Measurements from ENCODE around the gene ALKBH6.

Gene ALKBH6

DNA sequence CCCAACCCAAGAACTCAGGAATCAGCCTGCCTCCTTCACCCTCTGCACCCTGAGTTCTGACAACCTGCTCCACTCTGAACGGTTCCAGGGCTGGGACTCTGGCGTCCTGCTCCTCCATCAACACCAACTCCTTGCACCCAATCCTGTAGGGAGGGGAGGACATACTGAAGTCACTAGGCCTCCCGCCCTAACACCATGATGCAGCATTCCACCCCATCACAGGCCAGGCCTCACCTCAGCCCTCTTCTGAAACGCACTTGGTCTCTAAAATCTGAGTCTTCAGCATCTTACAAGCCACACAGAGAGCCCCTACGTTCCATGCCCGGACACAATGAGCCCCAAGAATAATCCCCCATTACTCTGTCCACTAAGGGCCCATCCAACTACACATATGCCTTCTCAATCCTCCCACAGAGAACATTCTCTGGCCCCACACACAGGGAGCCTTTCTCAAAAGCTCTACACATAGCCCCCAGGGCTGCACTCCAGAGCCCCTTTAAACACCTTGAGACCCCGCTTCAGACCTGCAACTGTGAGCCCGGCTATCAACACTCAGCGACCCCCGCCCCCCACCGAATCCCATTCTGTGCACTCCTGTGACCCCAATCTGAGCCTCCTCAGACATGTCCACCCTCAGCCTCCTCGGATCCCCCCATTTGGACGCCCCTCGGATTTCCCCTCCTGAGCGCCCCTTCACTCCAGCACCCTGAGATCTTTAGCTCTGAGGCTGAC, 567 bp downstream of the ALKBH6 start:
- no peak for TF ChIP-seq ZNF274 (IDR thresholded peaks at IDR 0.05; ENCODE audit: low read depth, low read length)
- H3K4me3 ChIP-seq (ENCODE audit: low read length): peak overlapping the region; percentile 96

DNA sequence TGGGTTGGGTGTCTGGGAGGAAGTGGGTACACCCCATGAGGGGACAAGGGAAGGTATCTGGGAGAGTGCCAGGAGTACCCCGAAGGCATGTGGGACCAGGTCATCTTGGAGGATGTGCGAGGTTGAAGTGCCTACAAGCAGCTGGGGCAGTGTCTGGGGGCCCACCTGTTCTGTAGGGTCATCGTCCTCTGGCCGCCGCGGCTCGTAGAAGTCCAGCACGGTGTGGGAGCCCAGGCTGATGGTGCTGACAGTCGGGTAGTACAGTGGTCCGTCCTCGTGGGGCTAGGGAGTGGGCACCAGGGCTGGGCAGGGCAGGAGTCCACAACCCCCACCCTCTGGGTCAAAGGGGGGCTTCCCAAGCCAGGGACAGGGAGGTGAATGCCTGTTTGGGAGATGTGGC, 3.6 kb downstream of the ALKBH6 start:
- TF ChIP-seq ZNF274 (IDR thresholded peaks at IDR 0.05; ENCODE audit: low read depth, low read length): no peak

DNA sequence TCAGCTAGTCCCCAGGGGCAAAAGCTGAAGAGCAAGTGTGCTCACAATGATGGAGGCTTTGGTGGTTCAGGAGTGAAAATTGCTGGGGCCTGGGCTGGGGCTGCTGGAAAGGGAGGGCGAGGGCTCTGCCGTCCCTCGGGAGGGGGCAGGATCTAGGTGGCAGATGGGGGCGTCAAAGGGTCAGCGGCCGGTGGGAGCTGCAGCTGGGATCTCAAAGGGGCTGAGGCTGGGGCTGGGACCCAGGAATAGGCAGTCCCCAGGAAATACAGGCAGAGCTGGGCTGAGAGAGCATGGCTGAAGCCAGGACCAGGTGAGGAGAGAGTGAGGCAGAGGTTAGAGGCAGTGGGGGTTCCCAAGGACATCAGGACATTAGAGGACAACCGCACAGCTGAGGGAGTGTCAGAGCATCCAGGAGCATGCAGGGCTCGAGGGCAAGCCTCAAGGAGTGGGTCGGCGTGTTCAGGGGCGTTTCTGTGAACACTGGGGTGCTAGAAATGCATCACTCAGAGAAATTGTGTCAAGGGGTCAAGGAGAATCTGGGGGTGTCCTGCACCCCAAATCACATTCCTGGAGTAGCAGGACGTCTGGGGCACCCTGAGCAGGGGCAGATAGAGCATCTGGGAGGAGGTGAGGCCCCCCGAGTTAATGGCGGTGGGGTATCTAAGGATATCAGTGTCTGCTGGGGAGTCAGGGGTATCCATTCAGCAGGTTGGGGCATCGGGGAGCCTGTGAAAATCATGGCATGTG, 4.2 kb downstream of the ALKBH6 start:
- no peak overlapping the region for H3K4me3 ChIP-seq (ENCODE audit: low read length)

More for the DNA sequence above, 3.6 kb downstream of the ALKBH6 start:
- no peak overlapping the region for H3K4me3 ChIP-seq (ENCODE audit: low read length)

DNA sequence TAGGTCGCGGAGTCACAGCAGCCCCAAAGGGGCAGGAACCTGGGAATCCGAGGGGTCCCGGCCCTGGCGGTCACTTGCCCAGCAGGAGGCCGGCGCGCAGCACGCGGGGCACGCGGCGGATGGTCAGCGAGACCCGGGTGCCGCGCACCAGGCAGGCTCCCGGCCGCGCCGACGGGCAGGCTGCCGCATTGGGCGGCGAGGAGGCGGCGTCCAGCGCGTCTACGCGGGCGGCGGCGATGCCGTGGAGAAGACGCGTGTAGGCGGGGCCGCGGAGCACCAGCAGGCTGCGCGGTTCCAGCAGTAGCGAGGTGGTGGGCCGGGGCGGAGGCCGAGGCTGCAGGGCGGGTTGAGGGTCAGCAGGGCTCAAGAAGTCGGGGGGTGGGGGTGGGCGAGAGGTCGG, 4.8 kb downstream of the ALKBH6 start:
- no peak overlapping the region; the same call in 1 of the 2 replicates for H3K4me3 ChIP-seq (ENCODE audit: low read length)
- no peak for TF ChIP-seq ZNF274 (IDR thresholded peaks at IDR 0.05; ENCODE audit: low read depth, low read length)

More for the DNA sequence above, 4.2 kb downstream of the ALKBH6 start:
- no peak for TF ChIP-seq ZNF274 (IDR thresholded peaks at IDR 0.05; ENCODE audit: low read depth, low read length)

DNA sequence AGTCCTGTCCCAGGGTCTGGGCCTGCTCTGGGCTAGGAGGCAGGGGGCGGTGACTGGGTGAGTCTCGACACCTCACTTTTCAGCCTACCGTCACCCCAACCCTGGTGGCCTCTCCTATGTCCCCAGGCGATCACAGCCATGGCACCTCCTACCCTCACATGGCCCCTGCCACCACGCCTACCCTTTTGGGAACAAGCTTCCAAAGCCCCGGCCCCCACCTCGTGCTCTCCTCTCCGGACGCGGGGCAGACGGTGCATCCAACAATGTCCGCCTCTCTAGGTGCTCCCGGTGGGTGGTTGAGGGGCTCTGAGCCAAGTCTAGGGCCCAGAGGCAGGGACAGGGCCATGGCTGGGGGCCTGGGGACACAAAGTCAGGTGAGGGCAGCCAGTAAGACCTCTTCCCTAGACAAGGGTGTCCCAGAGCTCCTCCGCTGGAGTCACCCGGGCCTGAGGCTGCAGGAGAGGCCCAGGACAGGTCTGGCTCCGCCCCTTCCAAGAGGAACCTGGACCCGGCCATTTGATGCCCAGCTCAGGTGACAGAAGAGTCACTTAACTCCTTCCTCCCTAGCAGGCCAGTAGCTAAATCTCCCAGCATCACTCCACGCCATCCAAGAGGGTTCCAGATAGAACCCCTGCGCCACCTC, 5.6 kb downstream of the ALKBH6 start, which contains the start of gene SYNE4:
Gene SYNE4 (minus strand): TSS at position 478 of the 643 bp plus-strand sequence. CDS start 132 bp downstream, at position 346.
- no peak for TF ChIP-seq ZNF274 (IDR thresholded peaks at IDR 0.05; ENCODE audit: low read depth, low read length)
- H3K4me3 ChIP-seq (ENCODE audit: low read length): no peak within 1 kb of the TSS; the same call in 1 of the 2 replicates

DNA sequence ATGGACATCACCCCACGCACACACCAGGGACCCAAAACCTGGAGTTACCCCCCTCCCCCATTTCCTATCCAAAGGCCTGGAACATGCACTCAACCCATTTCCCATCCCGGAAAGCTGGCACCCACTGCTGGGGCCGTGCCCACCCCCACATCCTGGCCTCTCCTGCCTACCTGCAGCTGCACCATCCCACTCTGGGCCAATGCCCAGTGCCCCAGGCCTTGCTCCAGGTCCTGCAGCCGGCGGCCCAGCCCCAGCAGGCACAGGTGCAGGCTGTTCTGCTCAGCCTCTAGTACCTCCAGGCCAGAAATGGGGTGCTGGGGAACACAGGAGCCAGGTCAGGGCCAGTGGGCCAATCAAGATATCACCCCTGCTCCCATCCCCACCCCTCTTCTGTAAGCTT, 7.1 kb downstream of the ALKBH6 start:
- TF ChIP-seq ZNF274 (IDR thresholded peaks at IDR 0.05; ENCODE audit: low read depth, low read length): no peak
- no peak overlapping the region for H3K4me3 ChIP-seq (ENCODE audit: low read length)

DNA sequence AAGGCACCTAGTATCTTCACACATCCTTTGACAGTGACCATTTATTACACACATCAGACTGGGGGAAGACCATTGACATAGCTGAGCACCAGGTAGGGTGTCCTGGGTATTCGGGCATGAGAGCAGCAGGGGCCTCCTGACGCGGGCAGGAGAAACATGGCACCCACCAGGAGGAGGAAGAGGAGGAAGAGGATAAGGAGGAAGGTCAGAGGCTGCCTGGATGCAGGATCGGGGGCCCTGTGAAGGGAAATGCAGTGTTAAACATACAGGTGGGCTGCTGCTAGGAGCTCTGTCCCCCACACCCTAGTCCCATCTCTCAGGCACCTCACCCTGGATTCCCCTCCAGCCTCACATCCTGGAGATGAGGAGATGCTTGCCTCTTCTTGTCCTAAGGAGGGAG, 10.7 kb downstream of the ALKBH6 start:
- no peak for TF ChIP-seq ZNF274 (IDR thresholded peaks at IDR 0.05; ENCODE audit: low read depth, low read length)

DNA sequence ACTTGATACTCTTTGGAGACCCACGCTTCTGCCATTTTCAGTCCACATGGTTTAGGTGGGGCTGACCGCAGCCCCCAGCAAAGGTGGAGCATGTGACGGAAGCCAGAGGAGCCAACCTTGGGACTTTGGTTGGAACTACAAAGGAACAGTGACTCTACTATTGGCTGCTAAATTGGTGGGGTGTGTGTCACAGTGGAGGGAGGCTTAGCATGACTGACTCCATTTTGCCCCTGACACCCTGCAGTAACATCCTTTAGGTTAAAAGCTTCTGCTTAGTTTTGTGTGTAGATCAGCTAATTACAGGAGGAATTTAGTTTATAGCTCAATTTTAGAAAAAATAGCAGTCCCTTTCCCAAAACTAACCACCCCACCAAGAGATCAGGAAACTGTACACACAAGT, 12.4 kb downstream of the ALKBH6 start:
- no peak for TF ChIP-seq ZNF274 (IDR thresholded peaks at IDR 0.05; ENCODE audit: low read depth, low read length)
- H3K4me3 ChIP-seq (ENCODE audit: low read length): no peak overlapping the region

More for the DNA sequence above, 10.7 kb downstream of the ALKBH6 start:
- H3K4me3 ChIP-seq (ENCODE audit: low read length): no peak overlapping the region

DNA sequence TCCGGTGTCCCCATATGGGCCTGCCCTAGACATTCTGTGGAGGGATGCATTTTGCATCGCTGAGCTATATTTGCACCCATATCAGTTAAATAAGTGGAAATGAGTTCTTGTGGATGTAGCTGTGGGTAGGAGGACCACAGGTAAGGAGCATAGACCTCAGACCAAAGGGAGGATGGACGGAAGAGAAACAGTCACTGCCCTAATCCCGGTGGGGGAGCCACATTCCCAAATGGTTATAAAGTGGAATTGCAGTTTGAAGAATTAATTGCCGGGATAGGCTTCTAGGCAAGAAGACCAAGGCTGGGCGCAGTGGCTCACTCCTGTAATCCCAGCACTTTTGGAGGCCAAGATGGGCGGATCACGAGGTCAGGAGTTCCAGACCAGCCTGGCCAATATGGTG, 17.2 kb downstream of the ALKBH6 start:
- H3K4me3 ChIP-seq (ENCODE audit: low read length): no peak overlapping the region; the same call in 1 of the 2 replicates

DNA sequence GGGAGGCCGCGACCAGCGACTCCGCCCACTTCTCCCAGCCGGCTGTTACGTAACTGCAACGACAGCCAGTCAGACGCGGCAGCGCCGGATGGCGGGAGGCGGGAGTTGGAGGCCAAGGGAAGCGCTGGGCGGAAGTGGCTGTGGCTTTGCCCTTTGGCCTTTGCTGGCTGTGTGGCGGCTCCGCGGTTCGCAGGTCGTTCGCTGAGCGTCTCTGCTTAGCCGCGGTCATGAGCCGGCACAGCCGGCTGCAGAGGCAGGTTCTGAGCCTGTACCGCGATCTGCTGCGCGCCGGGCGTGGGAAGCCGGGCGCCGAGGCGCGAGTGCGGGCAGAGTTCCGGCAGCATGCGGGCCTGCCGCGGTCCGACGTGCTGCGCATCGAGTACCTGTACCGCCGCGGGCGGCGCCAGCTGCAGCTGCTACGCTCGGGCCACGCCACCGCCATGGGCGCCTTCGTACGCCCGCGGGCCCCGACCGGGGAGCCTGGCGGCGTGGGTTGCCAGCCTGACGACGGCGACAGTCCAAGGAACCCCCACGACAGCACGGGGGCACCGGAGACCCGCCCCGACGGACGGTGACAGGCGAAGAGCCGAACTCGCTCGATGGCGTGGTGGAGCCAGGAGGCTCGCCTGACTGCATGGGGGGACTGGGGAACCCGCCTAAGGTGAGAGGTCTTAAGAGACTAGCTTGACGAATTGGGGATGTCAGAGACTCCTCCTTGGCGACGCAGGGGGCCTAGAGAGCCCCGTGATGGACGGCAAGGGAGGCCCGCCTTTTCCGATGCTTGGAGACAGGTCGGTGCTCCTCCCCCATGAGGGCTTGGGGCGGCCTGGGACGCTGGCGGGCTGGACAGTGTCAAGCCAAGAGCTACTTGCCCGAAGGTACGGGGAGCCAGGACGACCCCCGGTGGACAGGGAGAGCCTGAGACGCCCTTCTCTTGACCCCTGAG, 18.7 kb downstream of the ALKBH6 start, which contains the start of gene SDHAF1:
Gene SDHAF1 (plus strand): TSS at position 141 of the 946 bp plus-strand sequence. CDS start 87 bp downstream, at position 228.
- peak within 1 kb of the TSS; percentile 90 for H3K4me3 ChIP-seq (ENCODE audit: low read length)
- TF ChIP-seq ZNF274 (IDR thresholded peaks at IDR 0.05; ENCODE audit: low read depth, low read length): no peak

More for the DNA sequence above, 17.2 kb downstream of the ALKBH6 start:
- no peak for TF ChIP-seq ZNF274 (IDR thresholded peaks at IDR 0.05; ENCODE audit: low read depth, low read length)

DNA sequence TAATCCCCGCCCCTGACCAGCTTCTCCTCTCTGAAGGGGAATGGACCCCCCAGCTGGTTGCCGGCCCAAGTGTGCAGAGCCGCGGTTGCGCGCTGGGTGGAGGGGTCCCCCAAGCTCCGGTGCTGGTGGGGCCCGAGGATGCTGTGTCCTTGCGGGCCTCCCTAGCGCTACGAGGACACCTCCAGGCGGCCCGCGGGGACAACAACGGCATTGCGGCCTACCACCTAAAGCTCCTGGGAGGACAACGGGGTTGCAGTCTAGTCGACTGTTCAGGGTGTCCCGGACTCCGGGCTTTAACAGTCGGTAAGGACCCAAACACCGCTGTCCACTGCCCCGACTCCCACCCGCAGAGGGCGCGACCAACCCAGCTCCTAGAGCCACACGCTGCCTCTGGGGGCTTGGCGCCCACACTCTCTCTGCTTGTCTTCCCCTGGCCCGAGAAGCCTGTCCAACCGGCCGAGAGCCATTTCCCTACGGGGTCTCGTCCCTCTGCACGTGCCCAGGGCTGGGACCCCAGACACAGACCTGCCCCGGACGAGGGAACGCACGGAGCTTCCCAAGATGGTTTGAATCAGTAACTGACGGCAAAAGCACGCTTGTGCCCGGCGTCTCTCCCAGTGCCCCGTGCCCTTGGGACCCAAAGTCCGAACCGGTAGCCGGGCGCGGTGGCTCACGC, 20.0 kb downstream of the ALKBH6 start:
- H3K4me3 ChIP-seq (ENCODE audit: low read length): peak overlapping the region; percentile 90; the same call in 1 of the 2 replicates
- no peak for TF ChIP-seq ZNF274 (IDR thresholded peaks at IDR 0.05; ENCODE audit: low read depth, low read length)

DNA sequence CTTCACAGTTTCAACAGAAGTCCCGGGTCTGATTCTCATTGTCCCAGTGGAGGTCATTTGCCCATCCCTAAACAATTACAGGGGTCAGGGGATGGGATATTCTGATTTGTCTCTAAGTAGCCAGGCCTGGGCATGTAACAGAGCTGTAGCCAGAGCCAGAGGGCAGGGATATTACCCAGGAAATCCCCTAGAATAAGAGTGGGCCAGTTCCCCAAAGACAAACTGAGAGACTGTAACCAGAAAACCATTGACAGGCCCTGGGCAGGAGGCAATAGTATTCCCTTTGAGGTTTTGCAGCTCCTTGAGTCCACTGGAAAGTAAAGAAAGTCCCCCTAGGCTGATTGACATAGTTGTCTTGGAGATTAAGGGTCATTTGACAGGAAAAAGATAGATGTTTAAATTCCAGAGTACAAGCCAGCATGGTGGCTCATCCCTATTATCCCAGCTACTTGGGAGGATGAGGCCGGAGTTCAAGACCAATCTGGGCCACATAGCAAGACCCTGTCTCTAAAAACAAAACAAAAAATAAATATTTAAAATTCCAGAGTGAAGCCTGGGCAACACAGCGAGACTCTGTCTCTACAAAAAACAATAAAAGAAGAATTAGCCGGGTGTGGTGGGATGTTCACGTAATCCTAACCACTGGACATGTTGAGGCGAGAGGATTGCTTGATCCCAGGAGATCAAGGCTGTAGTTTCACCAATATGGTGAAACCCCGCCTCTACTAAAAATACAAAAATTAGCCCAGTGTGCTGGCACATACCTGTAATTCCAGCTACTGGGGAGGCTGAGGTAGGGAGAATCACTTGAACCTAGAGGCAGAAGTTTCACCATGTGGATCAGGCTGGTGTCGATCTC, 20.9 kb downstream of the ALKBH6 start:
- no peak for TF ChIP-seq ZNF274 (IDR thresholded peaks at IDR 0.05; ENCODE audit: low read depth, low read length)
- no peak overlapping the region for H3K4me3 ChIP-seq (ENCODE audit: low read length)
